GM19455 (cell line): ENCODE measurements around the gene CAPZB.

Source experiments
- ATAC-seq: cut with Tn5 transposase; IDR thresholded peaks from one replicate; pipeline ENCODE4 v1.9.1; 2021; ENCODE audit not compliant: unreplicated experiment

Gene CAPZB

DNA sequence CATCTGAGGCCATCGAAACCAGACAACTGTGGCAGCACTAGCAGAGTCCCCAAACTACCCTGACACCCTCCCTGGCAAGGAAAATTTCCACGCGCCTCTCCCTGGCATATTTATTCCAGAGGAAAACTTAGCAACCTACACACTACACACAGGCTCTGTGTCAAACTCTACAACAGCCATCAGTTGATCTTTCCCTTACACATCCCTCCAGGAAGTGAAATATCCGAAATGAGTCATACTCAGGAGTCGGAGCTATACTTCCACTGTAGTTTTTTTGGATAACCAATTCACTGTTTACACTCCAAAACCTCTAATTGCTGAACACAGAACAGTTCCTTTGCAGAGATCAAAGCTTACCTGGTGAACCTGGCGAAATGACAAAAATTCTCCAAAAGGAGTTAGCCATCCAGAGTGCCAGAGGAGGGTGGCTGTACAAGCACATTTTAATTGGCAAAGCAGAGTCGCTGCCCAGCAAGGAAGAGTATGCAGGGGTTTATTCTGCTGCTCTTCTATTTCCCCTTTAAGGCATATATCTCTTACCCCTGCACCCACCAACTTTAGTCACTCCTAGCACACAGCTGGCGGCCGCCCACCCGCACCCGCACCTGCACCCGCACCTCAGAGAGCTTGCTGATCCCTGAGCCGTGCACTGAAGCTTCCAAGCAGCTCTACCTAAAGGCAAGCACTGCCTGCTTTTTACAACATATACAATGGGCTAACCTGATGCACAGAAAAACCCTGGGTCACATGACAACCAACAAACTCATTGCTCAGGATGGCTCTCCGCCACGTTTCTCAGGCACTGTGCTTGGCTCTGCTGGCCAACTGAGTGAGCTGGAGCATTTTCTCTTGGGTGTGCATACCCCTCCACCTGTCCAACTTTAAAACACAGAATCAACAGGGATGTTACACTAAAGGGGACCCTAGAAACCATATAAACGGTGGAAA, 54.9 kb downstream of the CAPZB start:
- no peak for ATAC-seq

DNA sequence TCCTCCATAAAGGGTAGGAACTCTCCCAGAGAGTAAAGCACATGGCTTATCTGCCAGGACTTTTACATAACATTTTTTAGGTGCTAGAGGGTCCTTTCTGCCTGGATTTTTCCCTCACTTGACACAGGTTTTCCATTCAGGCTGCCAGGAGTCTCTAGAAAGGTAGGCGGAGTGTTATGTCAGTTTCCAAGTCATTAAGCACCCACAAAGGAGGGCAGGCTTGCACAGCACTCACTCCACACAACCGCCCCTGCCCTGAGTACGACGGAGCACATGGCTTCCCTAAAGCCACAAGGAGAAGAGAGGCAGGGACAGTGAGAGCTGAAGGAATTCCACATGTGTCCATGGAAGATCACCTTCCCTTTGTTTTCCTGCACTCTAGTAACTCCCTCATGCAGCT, 55.7 kb downstream of the CAPZB start:
- ATAC-seq, result no peak

DNA sequence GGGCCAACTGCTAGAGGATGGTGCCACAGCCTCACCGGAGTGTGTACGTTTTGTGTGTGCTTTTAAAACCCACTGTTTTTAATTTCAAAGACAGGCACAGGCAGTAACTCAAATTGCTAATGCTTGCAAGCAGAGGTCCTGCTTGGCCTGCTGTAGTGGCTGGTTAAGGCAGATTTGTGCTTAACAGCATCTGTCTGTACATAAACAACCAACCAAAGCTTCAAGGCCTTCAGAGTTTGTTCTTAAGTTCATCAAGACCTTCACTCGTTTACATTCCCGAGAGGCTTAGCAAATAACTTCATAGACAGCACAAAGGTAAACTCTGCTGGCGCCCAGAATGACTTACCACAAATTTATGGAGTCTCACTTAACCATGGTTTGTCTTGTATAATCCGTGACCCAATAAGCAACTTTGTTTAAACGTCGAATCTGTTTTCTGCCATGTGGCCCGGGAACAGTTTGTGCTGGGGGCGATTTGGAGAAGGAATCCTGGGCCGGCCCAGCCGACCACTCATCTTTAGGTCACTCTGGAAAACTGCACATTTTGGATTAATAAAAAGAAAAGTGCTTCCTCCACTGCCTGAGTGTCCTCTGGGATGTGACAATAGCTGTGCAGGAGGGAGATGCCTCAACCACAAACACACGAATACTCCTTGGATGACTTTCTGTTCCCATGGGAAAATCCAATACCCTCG, 58.1 kb downstream of the CAPZB start:
- ATAC-seq, result no peak

DNA sequence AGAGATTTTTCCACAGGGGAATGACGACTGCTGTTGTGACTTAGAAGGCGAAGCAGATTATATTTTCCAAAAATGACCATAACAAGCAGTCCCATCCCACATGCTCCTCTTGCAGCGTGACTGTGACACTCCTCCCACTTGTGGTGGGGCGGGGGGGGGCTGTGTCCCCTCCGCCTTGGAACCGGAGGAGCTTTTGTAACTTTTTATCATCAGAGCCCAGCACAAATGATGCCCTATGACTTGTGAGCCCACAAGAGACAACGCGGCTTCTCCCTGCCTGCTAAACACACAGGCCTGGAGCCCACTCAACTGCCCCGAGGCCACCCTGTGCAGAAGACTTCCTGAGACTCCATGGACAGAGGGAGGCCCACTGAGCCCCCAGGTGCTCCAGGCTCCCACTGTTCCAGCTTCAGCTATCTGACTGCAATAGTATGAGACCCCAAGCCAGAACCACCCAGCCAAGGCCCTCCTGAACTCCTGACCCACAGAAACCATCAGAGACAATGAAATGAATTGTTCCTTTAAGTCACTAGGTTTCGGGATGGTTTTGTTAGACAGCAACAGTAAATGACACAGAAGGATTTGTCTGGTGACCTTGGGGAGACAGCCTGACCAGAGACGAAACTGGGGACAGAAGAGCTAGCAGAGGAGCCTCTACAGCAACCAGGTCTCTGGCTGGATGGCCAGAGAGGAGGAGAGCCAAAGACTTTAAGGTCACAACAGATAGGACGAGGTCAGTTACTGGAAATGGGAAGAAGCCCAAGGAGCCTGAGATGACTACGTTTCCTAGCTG, 58.8 kb downstream of the CAPZB start:
- no peak for ATAC-seq

DNA sequence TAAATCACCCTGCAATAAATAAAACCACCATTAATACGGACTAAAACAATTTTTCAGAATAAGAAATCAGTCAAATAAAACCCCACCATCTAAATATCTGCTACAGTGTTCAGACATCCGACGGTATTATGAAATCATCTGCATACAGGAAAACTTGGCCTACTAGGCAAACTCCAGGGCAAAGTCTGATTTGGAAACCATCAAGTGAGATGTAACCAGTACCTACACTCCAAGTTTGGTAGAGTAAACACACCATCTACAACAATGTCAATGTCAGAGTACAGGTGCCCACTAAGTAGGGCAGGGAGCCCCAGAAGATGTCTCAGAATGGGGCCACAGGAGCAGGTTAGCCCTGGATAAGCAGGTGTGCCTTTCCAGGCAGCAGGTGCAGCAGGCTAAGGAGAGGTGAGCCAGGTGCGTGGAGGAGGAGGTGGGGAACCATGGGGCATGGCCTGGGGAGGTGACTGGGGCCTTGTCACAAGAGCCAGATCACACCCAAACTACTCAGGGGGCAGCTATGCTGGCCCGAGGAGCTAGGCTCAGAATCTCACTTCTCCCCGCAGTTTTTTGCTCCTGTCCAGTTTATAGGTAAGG, 59.6 kb downstream of the CAPZB start:
- no peak for ATAC-seq

DNA sequence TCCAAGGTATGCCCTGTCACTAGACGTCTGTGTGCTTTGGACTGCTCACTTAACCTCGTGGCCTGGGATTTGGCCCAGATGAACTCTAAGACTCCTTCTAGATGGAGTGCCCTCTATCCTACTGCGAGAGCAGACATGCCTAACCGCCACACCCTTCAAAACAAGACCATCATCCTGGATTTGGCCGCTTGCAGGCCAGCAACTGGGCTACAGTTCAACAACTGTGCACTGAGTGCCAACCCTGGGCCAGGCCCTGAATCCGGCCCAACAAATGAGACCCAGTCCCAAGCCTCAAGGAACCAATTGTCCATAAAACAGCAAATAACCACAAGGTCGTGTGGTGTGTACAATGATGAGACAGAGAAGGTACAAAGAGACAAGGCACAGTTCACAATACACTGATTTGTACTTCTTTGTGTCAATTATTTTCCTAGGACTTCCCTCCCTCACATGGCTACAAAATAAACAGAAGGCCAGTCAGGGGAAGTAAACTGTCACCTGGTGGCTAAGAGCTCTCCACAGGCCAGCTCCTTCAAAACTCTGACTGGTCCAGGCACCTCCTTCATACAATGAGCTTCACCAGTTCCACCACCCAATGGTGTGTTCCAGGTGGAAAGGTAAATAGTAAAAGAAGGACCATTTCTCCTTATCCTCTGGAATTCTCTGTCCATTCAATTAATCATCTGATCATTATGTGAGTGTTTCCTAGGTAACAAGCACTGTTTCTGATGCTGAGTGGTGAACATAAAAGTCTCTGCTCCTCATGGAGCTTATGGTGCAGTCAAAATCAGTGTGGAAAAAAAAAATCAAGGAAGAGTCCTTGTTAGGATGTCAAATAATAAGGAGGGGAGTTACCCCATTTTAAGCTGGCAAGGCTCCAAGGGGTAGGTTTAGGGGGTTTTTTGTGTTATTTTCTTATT, 60.4 kb downstream of the CAPZB start:
- no peak for ATAC-seq

GRCh38 chr1:19423130-19423529, 62.2 kb downstream of the CAPZB start:
- no peak for ATAC-seq

GRCh38 chr1:19421365-19421764, 64.0 kb downstream of the CAPZB start:
- ATAC-seq, result no peak

GRCh38 chr1:19420606-19421005, 64.7 kb downstream of the CAPZB start:
- ATAC-seq, result no peak

DNA sequence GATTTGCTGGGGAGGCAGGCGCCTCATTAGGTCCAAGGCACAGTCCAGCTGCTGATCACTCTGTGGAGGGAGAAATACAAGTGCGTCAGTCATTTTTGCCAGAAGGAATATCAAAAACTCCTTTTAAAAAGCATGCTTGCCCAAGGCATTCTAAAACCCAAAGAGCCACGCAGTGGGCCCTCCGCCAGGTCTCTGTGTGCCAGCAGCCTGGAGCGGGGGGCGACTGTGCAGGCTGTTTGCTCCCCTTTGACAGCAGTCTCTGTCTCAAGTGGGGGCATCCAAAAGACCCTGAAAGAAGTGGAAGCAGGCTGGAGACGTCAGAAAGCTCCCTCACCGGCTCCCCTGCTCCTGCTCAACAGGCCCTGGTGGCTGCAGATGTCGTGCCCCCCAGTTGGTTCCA, 65.6 kb downstream of the CAPZB start:
- ATAC-seq, result no peak

DNA sequence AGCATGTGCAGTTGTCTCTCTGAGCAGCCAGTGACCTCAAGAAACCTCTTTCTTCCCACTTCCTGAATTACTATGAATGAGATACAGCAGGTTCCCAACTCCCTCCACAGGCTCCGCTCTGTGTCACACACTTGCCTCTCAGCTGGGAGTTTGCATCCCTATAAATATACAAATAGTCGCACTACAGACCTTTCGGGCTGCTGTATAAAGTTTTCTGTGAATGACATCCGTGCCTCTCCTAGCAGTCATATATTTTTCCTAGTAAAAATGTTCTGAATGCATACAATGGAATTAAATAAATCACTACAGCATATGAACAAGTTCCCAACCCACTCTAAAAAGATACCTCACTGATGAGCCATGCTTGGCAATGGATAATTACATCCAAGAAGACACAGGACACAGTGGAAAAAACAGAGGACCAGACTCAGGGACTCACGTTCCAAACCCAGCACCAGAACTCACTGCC, 66.8 kb downstream of the CAPZB start:
- no peak for ATAC-seq

DNA sequence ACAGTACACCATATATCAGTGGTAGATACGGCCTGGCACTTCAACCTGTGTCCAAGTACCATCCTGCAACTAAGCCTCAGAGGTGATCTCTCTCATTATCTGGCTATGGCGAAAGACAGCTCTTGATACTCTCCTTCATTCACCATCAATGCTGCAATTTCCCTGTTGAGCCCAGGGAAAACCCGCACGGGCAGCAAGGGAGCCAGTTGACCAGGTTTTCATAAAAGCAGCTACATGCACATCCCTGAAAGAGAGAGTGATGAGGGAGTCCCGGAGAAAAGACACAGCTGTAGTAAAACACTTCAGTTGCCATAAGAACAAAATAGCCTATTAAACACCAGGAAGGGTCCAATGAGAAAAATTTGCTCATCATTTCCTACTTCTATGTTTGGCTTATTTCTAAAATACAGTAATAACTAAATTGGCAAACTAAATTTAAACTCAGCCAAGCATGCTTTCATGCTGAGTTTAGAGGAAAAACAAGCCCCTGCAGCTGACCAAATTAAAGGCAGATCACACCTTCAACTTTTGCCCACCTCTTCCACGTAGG, 68.3 kb downstream of the CAPZB start:
- ATAC-seq, result no peak

DNA sequence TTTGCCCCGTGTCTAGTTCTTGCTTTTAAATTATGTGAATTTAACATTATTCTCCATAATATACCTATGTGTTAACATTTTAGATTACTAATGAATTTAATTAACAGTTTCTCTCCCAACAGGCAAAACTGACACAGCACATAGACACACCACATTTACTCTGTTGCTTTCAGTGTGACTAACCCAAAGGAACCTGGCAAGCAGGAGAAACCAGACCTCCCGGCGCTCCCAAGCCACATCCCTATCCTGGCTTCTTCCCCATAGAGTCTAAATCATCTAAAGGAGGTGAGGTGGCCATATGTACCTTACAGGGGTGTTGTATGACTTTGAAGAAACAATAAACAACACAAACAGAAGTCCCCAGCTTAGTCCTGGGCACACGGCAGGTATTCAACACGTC, 69.2 kb downstream of the CAPZB start:
- no peak for ATAC-seq

- no peak for ATAC-seq
These were observed 70.7 kb downstream of the CAPZB start for GRCh38 chr1:19414515-19415121.

DNA sequence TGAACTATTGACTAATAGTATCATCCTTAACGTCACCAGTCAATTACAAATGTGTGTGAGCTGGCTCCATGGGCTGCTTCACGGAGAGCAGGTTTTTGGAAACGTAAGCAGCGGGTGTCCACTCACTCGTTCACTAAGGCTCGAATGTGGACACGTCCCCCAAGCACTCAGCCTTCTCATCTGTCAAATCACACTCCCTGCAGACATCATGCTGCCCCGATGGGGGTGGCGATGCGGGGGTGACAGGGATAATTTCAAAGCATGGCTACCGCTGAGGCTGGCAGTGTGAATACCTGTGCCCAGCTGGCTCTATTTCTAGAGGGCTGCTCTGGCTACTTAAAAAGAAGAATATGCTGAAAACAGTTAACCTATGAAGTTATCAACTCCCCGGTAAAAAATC, 71.3 kb downstream of the CAPZB start:
- no peak for ATAC-seq

- ATAC-seq, result no peak
These were observed 72.7 kb downstream of the CAPZB start for GRCh38 chr1:19412654-19413053.

GRCh38 chr1:19411612-19412011, 73.7 kb downstream of the CAPZB start:
- no peak for ATAC-seq

GRCh38 chr1:19410393-19410792, 74.9 kb downstream of the CAPZB start:
- no peak for ATAC-seq
